GM10266 (cell line): Measurements from ENCODE around the gene MAPK8IP2.
A peak's percentile ranks its signal among the peaks of the same experiment; 100 is the strongest.

Source experiments
- DNase-seq: peaks from one replicate; pipeline ENCODE4 v3.0.0; 2012; ENCODE audit errors: extremely low spot score
- TF ChIP-seq, protein P1 (sequence below): IDR thresholded peaks from 2 replicates; pipeline ENCODE4 v1.5.1; 2012; ENCODE audit warnings: mild to moderate bottlenecking, low read depth; ENCODE audit not compliant: control insufficient read depth, insufficient read depth; ENCODE audit errors: missing control alignments

The MAPK8IP2 gene

DNA sequence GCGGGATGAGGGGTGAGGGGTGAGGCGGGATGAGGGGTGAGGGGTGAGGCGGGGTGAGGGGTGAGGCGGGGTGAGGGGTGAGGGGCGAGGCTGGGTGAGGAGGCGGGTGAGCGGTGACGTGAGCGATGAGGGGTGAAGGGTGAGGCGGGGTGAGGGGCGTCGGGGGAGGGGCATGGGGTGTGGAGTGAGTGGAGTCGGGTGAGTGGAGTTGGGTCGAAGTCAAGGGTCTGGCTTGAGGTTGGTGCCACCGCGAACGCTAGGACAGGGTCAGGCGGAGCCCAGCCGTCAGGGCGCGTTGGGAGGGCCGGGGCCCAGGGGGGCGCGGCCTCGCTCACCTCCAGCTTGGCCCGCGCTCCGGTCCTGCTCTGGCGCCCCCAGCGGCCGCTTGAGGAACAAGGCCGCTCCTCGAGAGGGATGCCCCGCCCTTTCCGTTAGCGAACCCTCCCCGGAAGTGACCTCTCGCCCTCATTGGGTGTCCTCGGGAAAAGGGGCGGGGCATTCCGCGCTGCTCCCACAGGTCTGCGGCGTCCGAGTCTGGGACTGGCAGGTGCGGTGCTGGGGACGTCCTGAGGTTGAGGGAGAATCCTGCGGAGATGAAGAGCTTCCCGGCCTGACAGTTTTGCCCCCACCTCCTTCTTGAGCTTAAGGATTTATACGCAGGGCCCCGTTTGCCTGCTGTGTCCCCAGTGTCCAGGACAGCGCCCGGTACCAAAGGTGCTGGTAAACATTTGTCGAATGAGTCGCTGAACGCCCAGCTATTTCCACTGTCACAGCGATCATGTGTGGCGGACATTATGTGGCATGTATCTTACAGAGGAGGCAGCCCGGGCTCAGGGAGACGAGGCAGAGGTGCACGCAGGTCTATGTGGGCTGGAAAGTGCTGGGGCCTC, 37.8 kb upstream of the MAPK8IP2 start, which contains the start of gene SYCE3:
TSS of gene SYCE3 (minus strand) at position 397 of the 890 bp plus-strand sequence. CDS start 6,514 bp downstream, outside the sequence.
- TF ChIP-seq, protein P1, sequence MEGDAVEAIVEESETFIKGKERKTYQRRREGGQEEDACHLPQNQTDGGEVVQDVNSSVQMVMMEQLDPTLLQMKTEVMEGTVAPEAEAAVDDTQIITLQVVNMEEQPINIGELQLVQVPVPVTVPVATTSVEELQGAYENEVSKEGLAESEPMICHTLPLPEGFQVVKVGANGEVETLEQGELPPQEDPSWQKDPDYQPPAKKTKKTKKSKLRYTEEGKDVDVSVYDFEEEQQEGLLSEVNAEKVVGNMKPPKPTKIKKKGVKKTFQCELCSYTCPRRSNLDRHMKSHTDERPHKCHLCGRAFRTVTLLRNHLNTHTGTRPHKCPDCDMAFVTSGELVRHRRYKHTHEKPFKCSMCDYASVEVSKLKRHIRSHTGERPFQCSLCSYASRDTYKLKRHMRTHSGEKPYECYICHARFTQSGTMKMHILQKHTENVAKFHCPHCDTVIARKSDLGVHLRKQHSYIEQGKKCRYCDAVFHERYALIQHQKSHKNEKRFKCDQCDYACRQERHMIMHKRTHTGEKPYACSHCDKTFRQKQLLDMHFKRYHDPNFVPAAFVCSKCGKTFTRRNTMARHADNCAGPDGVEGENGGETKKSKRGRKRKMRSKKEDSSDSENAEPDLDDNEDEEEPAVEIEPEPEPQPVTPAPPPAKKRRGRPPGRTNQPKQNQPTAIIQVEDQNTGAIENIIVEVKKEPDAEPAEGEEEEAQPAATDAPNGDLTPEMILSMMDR = peak; percentile 96
- DNase-seq = peak; percentile 98

- TF ChIP-seq, protein P1 = no peak
- DNase-seq = no peak
Observed at GRCh38 chr22:50563413-50564160, 37.0 kb upstream of the MAPK8IP2 start.

- no peak for DNase-seq
- TF ChIP-seq, protein P1 = no peak
Observed at GRCh38 chr22:50564289-50564688, 36.3 kb upstream of the MAPK8IP2 start.

DNA sequence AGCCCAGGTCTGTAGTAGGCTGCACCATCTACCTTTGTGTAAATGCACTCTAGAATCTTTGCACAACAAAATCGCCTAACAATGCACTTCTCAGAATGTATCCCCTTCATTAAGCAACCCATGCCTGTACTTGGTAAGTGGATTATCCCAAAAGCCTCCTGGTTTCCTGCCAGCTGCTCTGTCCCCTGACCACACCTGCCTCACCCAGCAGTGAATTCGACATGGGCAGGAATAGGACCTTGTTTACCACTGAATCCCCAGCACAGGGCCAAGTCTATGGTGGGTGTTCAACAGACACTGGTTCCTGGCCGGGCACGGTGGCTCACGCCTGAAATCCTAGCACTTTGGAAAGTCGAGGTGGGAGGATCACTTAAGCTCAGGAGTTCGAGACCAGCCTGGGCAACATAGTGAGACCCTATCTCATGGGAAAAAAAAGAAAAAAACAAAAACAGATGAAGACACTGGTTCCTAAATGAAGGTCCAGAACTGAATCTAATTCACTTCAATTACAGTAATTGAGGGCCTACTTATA, 32.8 kb upstream of the MAPK8IP2 start:
- DNase-seq = no peak

GRCh38 chr22:50568626-50569025, 32.0 kb upstream of the MAPK8IP2 start:
- TF ChIP-seq, protein P1 = no peak
- DNase-seq = no peak

More for the DNA sequence above, 32.8 kb upstream of the MAPK8IP2 start:
- TF ChIP-seq, protein P1 = no peak

- TF ChIP-seq, protein P1 = no peak
- DNase-seq = no peak
Observed at GRCh38 chr22:50569041-50569459, 31.5 kb upstream of the MAPK8IP2 start.
